HG03565 (cell line): Measurements from ENCODE around the gene FAM9C.
"Not testable (repeated sequence)": the region's sequence is repeated elsewhere in the genome, so short reads cannot be mapped to it uniquely, and the experiment has no call there.

Experiments
- ATAC-seq: cut with Tn5 transposase; IDR thresholded peaks from one replicate; pipeline ENCODE4 v1.9.1; 2021; ENCODE audit warnings: mild to moderate bottlenecking, moderate library complexity; ENCODE audit not compliant: unreplicated experiment

Gene FAM9C

DNA sequence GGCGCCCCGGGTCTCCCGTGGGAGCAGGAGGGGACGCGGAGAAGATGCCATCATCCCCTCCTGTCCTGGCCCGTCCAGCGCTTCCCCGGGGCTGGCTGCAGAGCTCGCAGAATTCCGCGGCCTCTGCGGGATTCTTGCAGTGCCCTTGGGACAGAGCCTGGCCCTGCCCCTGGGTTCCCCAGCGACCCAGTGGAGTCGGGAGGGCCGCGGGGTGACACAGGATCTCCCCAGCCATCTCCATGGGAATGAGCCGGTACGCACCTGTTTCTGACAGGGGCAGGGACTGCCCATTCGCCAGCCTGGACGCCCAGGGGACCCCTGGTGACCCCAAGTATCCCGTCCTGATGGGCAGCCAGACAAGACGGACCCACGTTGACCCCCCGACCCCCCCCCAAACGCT lies 482 bp downstream of the FAM9C start:
- no peak for ATAC-seq

- ATAC-seq = no peak
These were observed 1.3 kb downstream of the FAM9C start for GRCh38 chrX:13043138-13043537.

DNA sequence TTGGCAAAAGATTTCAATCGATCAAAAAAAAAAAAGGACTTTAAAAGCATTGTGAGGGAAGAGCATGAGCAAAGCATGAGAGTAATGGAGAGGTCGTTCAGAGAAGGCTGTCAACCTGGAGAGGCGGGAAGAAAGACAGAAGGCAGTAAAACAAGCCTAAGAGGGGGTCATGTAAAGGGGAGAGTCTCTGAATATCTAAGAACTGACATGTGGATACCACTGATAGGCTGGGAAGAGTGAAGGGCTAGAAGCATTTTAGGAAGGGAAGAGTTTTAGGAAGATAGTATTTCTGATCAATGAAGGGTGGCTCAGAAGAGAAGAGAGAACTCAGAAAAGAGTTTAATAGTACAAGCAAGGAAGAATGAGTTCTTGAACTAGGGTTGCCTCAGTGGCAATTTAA lies 7.5 kb downstream of the FAM9C start:
- no peak for ATAC-seq

DNA sequence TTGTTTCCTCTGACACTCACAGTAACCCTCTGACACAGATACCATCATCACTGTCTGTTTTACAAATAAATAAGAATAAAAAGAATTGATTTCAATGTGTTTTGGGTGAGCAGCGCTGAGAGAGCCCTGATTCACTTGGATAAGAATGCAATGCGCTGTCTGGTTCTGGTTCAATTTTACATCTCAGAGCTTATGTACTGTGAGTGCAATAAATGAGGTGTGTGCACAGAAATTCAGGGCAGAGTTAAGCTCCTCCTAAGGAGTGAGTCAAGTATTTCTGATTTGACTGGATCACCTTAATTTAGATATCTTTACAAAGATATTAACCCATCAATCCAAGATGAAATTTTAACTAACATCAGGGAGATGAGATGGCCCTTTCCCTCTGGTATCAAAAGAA lies 11.2 kb downstream of the FAM9C start:
- no peak for ATAC-seq

- no peak for ATAC-seq
These were observed 14.3 kb downstream of the FAM9C start for GRCh38 chrX:13029887-13030771.

DNA sequence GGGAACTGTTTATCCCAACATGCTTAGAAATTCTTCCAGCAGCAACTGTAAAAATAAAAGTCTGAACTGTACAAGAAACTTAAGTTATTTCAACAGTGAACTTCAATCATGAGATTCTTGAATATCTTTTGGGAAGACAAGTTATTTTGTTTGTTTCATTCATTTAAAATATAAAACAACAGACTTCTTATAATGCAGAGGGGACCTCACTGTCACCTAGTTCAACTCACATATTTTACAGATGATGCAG lies 14.9 kb downstream of the FAM9C start:
- ATAC-seq = no peak

DNA sequence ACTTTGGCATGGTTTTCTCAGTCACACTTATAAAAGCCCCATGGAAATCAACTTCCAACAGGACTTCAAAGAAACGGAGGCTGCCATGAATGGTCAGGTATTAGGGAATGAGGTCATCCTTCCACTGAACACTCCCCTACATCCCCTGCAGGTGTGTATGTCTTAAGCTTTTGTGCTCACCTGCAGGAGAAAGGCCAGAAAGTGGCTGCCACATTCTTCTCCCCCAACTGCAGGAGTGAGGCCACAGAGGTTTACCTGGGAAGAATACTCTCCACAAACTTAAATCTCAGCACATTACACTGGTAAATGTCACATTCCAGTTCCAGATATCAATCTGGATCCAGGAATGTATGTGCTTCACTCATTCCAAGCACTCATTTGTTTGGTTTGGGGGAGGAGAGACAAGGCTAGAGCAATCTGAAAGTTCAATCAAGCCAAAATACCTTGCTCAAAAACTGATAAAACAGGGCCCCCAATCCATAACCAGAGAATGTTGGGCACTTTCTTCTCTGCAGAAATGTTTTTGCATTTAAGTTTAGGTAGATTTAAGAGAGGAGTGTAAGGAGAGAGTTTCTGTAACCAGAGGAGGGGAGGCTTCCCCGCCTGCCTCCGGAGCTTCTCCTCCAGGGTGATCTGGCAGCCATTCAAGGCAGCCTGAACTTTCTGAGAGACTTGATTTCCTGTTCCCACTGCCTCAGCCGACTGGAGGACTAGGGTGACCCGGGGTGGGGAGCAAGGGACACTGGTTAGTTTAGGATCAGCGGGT lies 15.4 kb downstream of the FAM9C start:
- ATAC-seq = no peak

DNA sequence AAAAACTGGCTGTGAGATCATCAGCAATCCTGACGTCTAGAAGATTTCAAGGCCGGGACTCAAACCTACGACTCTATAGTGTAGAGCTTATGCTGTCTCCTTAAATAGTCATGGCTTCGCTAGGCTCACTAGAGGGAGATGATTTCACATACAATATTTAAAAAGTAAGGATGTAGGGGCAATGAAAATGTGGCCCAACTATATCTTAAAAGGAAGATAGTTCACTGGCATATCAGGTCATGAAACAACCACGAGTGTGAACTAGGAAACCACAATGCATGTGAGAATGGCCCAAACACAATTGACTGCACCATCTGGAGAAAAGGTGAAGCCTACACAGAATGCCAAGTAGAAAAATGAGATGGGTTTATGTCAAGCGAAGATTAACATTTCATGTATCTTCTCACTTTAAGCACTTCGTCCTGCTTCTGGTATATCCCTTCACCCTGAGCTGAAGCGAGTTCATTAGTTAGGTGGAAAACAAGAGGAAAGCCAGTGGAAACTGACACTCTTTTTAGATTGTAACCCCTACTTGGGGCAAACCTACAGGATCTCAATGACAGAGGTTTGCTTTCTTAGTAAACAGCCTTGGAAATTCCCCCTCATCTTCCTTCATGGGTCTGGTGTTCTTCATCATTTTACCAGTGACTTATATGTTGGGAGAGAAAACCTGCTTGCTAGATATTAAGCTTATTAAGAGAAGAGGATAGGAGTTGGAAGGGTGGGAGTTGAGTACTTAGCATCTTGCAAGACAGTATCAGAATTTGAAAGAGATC lies 17.4 kb downstream of the FAM9C start:
- no peak for ATAC-seq

DNA sequence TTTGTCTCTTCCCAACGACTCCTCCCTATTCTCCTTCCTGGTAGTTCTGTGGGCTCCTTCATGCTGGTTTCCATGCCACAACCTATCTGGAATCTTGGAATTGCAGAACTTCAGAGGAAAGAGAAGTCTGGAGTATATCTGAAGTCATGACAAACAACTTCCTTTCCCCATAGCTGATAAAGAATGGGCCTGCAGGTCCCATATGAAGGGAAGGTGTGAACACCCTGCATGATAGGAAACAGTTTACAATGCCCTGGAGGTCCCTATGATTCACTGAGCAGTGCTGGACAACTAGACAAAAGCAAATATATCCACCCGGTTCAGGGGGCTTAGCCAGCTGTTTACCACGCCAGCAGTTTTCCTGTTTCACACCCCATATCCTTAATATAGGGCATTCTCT lies 19.4 kb downstream of the FAM9C start:
- no peak for ATAC-seq

- no peak for ATAC-seq
These were observed 20.4 kb downstream of the FAM9C start for GRCh38 chrX:13023979-13024378.

DNA sequence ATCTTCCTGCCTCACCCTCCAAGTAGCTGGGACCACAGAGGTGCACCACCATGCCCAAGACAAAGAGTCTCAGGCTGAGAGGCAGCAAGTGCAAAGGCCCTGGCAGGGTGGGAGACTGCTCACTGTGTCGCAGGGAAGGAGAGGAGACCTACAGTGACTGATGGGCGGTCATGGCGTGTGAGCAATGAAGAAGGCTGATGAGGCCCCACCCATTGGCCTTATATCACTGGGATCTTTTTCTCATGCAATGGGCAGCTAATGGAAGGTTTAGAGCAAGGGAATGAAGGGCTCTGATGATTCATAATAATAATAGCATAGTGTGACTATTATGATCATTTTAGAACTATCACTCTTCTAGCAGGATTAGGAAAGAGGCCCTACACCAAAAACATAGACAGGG lies 20.9 kb downstream of the FAM9C start:
- no peak for ATAC-seq

DNA sequence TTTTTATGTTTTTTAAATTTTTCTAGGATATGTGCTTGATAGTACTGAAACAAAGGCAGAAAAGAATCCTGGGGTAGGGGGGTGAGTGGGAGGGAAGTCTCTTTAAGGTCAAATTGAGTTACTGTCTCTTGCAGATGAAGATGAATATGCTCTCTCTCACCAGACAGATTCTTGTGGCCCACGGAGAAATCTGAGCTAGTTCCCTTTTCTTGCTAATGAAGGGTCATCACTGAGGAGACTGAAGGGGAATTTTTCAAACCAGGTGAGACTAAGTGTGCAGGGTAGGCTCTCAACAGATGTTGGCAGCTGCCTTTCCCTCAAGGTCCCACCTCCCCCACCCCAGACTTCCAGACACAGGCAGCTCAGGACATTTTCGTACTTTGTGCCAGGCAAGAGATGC lies 21.5 kb downstream of the FAM9C start:
- peak; percentile 43 for ATAC-seq

- not testable (repeated sequence) for ATAC-seq
These were observed 27.7 kb downstream of the FAM9C start for GRCh38 chrX:13016731-13017130.

GRCh38 chrX:13015536-13016236 lies 28.7 kb downstream of the FAM9C start:
- ATAC-seq = no peak

DNA sequence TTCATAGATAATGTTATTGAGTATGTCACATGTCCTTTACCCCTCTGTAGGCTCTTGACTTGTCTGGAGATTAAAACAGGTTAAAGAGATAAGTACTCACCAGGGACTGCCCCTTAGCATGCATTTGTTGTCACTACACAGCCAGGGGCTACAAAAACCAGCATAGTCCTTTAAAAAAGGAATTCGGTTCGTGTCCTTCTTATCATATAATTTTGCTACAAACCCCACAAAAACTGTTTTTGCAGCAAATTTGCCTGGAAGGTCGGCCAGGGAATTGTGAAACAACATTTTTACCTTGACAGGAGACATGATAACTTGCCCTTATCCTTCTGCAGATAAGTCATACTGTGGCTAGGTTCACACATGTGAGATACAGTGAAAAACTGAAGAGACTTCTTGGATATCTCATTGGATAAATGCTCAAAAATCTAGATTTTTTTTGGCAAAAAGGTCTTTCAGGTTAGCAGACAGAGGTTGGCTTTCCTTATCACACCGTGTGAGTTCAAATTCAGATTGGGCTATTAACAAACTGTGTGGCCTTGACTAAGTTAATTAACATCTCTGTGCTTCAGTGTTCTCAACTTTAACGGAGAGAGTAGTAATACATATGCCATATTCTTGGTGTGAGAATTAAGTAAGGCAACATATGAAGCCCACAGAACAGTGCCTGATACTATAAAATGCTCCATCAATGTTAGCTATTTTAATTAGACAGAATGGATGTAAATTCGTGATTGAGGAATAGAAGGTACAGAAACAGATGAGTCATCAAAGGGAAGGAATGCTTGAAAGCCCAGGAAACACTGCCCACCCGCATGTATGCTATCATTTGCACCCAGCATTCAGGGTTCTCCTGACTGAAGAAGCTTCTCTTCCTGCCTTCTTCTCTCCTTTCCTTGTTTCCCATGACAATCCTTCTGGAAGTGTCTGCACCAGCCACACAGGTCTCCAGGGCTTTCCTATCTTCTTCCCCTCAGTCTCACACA lies 30.0 kb downstream of the FAM9C start:
- no peak for ATAC-seq

GRCh38 chrX:13013363-13014110 lies 30.9 kb downstream of the FAM9C start:
- ATAC-seq = no peak

- ATAC-seq = no peak
These were observed 33.9 kb downstream of the FAM9C start for GRCh38 chrX:13010546-13010945.

GRCh38 chrX:13009844-13010243 lies 34.6 kb downstream of the FAM9C start:
- no peak for ATAC-seq

DNA sequence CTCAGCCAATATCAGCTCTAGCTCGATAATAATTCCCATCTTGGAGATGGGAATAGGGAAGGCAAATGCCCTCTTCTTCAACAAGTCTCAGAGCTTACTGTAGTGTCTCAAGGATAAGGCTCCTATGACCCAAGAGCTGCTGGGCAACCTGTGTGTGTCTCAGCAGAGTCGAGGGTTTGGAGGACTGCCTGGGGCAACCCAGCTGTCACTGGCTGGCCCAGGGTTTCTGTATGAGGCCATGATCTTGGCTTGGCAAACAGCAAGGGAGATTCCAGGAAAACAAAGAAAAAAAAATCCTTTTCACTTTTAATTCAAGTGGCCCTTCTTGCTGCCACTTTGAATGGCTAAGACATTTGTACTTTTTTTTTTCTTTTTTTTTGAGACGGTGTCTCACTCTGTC lies 35.1 kb downstream of the FAM9C start:
- ATAC-seq = no peak
